Neural cell (in vitro differentiated cells): Measurements from ENCODE around the gene MRE11. TPM values are rescaled to one million over a fixed set of nuclear protein-coding genes. Genes with fewer than 3 reads are reported as not detected.

Source experiments
- H2AFZ ChIP-seq: fragments of 200-600, 300-800 bp; sonication (generic), shearing (Covaris generic); 2 replicates; pipeline ENCODE4 v1.6.0; 2014; ENCODE audit warnings: low read depth, mild to moderate bottlenecking, antibody characterized with exemption, low read length, moderate library complexity
- H3F3A ChIP-seq: fragments of 200-600 bp; shearing (Covaris generic); 2 replicates; pipeline ENCODE4 v1.6.1; 2016; ENCODE audit warnings: mild to moderate bottlenecking, moderate library complexity, mixed read lengths, antibody characterized with exemption, low read length; ENCODE audit not compliant: insufficient read depth, poor library complexity, severe bottlenecking
- H3K27ac ChIP-seq: fragments of 200-600, 300-800 bp; sonication (generic), shearing (Covaris generic); 2 replicates; pipeline ENCODE4 v1.5.1; 2014; ENCODE audit warnings: mild to moderate bottlenecking, low read length, moderate library complexity
- H3K27me3 ChIP-seq: fragments of 300-800, 200-600 bp; sonication (generic), shearing (Covaris generic); 2 replicates; pipeline ENCODE4 v1.6.0; 2014; ENCODE audit warnings: mild to moderate bottlenecking, low read depth, low read length, moderate library complexity; ENCODE audit not compliant: insufficient read depth
- H3K36me3 ChIP-seq: fragments of 300-800, 200-600 bp; sonication (generic), shearing (Covaris generic); 2 replicates; pipeline ENCODE4 v1.5.1; 2014; ENCODE audit warnings: mild to moderate bottlenecking, antibody characterized with exemption, low read length, moderate library complexity; ENCODE audit not compliant: insufficient read depth
- H3K4me2 ChIP-seq: fragments of 300-800, 200-600 bp; sonication (generic), shearing (Covaris generic); 2 replicates; pipeline ENCODE4 v1.6.0; 2014; ENCODE audit warnings: mild to moderate bottlenecking, low read length
- H3K4me3 ChIP-seq: fragments of 300-800, 200-600 bp; sonication (generic), shearing (Covaris generic); 2 replicates; pipeline ENCODE4 v1.5.1; 2014; ENCODE audit warnings: mild to moderate bottlenecking, low read length, moderate library complexity
- H3K79me2 ChIP-seq: fragments of 200-600 bp; shearing (Covaris generic); replicated peaks from 2 replicates; pipeline ENCODE4 v1.6.0; 2014; ENCODE audit warnings: mild to moderate bottlenecking, low read length, moderate library complexity; ENCODE audit not compliant: insufficient read depth
- H3K9ac ChIP-seq: fragments of 300-800, 200-600 bp; sonication (generic), shearing (Covaris generic); 2 replicates; pipeline ENCODE4 v1.6.1; 2016; ENCODE audit warnings: mild to moderate bottlenecking, low read length, mixed read lengths
- H3K9me2 ChIP-seq: fragments of 200-600 bp; shearing (Covaris generic); 2 replicates; pipeline ENCODE4 v1.6.1; 2016; ENCODE audit warnings: mild to moderate bottlenecking, low read length, mixed read lengths; ENCODE audit not compliant: insufficient read depth
- H3K9me3 ChIP-seq: fragments of 200-600, 300-800 bp; sonication (generic), shearing (Covaris generic); 2 replicates; pipeline ENCODE4 v1.6.1; 2016; ENCODE audit warnings: mild to moderate bottlenecking, mixed run types, low read length, moderate library complexity, mixed read lengths
- H4K20me1 ChIP-seq: fragments of 200-600 bp; shearing (Covaris generic); 2 replicates; pipeline ENCODE4 v1.6.1; 2016; ENCODE audit warnings: mild to moderate bottlenecking, mixed run types; ENCODE audit not compliant: insufficient read depth
- CTCF ChIP-seq: fragments of 450-650 bp; IDR thresholded peaks from 2 replicates; pipeline ENCODE4 v1.5.1; 2014; ENCODE audit warnings: antibody characterized with exemption, mild to moderate bottlenecking, moderate library complexity; ENCODE audit not compliant: poor library complexity, severe bottlenecking
- EP300 ChIP-seq: fragments of 450-650 bp; conservative IDR thresholded peaks from 2 replicates; pipeline ENCODE4 v1.6.1; 2014; ENCODE audit warnings: antibody characterized with exemption, mild to moderate bottlenecking, moderate library complexity; ENCODE audit not compliant: poor library complexity, severe bottlenecking
- EZH2 ChIP-seq: fragments of 200-600, 300-800 bp; shearing (Covaris generic), sonication (generic); IDR thresholded peaks from 2 replicates; pipeline ENCODE4 v1.6.1; 2014; ENCODE audit warnings: antibody characterized with exemption, low read length, borderline replicate concordance, mild to moderate bottlenecking; ENCODE audit not compliant: insufficient read depth, poor library complexity, severe bottlenecking
- MXI1 ChIP-seq: fragments of 450-650 bp; conservative IDR thresholded peaks from 2 replicates; pipeline ENCODE4 v1.6.1; 2014; ENCODE audit warnings: antibody characterized with exemption, mild to moderate bottlenecking; ENCODE audit not compliant: poor library complexity, severe bottlenecking
- POLR2AphosphoS5 ChIP-seq: IDR thresholded peaks from 2 replicates; pipeline ENCODE4 v1.6.1; 2012
- RAD21 ChIP-seq: fragments of 450-650 bp; conservative IDR thresholded peaks from 2 replicates; pipeline ENCODE4 v1.6.1; 2014; ENCODE audit warnings: antibody characterized with exemption, mild to moderate bottlenecking, moderate library complexity
- REST ChIP-seq: IDR thresholded peaks from 2 replicates; pipeline ENCODE4 v1.6.1; 2012; ENCODE audit warnings: borderline replicate concordance
- SMC3 ChIP-seq: fragments of 450-650 bp; conservative IDR thresholded peaks from 2 replicates; pipeline ENCODE4 v1.6.1; 2014; ENCODE audit warnings: antibody characterized with exemption, mild to moderate bottlenecking, moderate library complexity; ENCODE audit not compliant: poor library complexity
- TAF1 ChIP-seq: IDR thresholded peaks from 2 replicates; pipeline ENCODE4 v1.6.1; 2012; ENCODE audit warnings: low read depth
- polyA plus RNA-seq: library from polyadenylated mRNA; depleted of rRNA; stranded (reverse); fragments of >200 nt; gene quantifications from 2 replicates; pipeline ENCODE4 v1.2.3, GENCODE V29; 2014

The MRE11 gene
- polyA plus RNA-seq, 1 donor from 2014 or later: 5.1 TPM

DNA sequence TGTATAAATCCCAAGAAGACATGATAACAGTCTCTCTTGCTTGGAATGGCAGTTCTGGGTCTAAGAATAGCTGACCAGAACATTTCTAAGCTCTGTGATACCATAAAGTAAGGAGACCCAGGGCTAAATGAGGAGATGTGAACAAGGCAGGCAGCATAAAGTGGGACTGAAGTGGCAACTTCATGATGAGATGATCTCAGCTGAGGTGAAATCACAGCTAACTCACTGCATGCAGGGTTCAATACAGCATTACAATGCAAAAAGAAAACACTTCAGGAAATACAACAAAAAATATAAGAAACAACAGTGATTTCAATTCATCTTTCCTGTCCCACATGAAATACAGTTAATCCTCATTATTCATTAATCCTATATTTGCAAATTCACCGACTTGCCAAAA lies 44.6 kb downstream of the MRE11 start:
- no peak overlapping the region for H3K4me2 ChIP-seq

DNA sequence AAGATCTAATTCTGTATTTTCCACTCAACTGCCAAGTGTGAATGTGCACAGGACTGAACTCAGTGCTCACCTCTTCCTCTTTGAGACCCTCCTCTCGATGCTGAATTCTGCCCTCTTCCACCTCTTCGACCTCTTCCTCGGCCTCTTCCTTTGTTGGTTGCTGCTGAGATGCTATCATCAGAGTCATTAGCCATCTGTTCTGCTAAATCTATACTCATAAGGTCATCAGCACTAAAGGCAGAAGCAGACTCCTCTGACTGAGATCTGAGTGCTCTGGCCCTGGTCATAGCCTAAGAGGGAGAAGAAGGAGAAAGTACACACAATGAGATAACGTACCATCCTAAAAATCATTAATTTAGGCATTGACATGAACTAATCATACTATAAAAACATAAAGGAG lies 46.5 kb downstream of the MRE11 start:
- H3K9ac ChIP-seq: no peak overlapping the region
- H3K9me3 ChIP-seq: no peaks in the 10 kb centered on the region
- H3K36me3 ChIP-seq: no peaks in the 10 kb centered on the region
- H3K4me2 ChIP-seq: no peak overlapping the region
- H3F3A ChIP-seq: no peaks in the 10 kb centered on the region
- no peaks in the 10 kb centered on the region for H4K20me1 ChIP-seq
- no peak overlapping the region for H3K27ac ChIP-seq
- no peaks in the 10 kb centered on the region for H3K27me3 ChIP-seq
- TF ChIP-seq SMC3: no peak
- TF ChIP-seq CTCF: no peak
- no peak for TF ChIP-seq RAD21
- TF ChIP-seq MXI1: no peak
- TF ChIP-seq EP300: no peak
- H3K9me2 ChIP-seq: no peaks in the 10 kb centered on the region
- H3K4me3 ChIP-seq: no peak overlapping the region
- no peaks in the 10 kb centered on the region for H3K79me2 ChIP-seq
- no peak overlapping the region for H2AFZ ChIP-seq

More for the DNA sequence above, 44.6 kb downstream of the MRE11 start:
- no peaks in the 10 kb centered on the region for H3K9me3 ChIP-seq
- H3K4me3 ChIP-seq: no peak overlapping the region
- no peaks in the 10 kb centered on the region for H3F3A ChIP-seq
- TF ChIP-seq EZH2: no peak
- TF ChIP-seq CTCF: no peak
- TF ChIP-seq POLR2AphosphoS5: no peak
- no peak for TF ChIP-seq EP300
- TF ChIP-seq SMC3: no peak
- no peak for TF ChIP-seq REST
- no peak for TF ChIP-seq MXI1
- TF ChIP-seq TAF1: no peak
- no peak for TF ChIP-seq RAD21
- no peaks in the 10 kb centered on the region for H3K27me3 ChIP-seq
- no peak overlapping the region for H2AFZ ChIP-seq
- H3K9ac ChIP-seq: no peak overlapping the region
- no peaks in the 10 kb centered on the region for H3K9me2 ChIP-seq
- H3K36me3 ChIP-seq: no peaks in the 10 kb centered on the region
- no peaks in the 10 kb centered on the region for H4K20me1 ChIP-seq
- H3K79me2 ChIP-seq: no peaks in the 10 kb centered on the region
- H3K27ac ChIP-seq: no peak overlapping the region
